Body of pancreas (tissue), 4 donors: ENCODE measurements around the gene EXOSC7. TPM values are rescaled to one million over a fixed set of nuclear protein-coding genes. Genes with fewer than 3 reads are reported as not detected.
A peak's percentile ranks its signal among the peaks of the same experiment; 100 is the strongest.

Experiments used
- ATAC-seq: fragments of 150-250 bp; one replicate; pipeline ENCODE4 v1.9.1; 2016
- DNase-seq, 4 donors: peaks; one replicate each; pipeline ENCODE4 v3.0.0-alpha.2; 2019
- H3K27ac ChIP-seq, 4 donors: fragments of 200-600 bp; sonication (generic); 1 replicate in 3 of 4; 2 replicates in 1 of 4; pipeline versions ENCODE4 v1.5.1 to v1.6.1; 2016 to 2019; ENCODE audit warnings: mild to moderate bottlenecking in 1 of 4, mixed read lengths in 1 of 4, moderate library complexity in 1 of 4
- H3K27me3 ChIP-seq, 2 donors: fragments of 200-600 bp; sonication (generic); one replicate each; pipeline ENCODE4 v1.6.0; 2016; ENCODE audit warnings: mild to moderate bottlenecking in 1 of 2
- H3K36me3 ChIP-seq, 2 donors: fragments of 200-600 bp; sonication (generic); replicated peaks in 1 of 2; 2 replicates each; pipeline ENCODE4 v1.5.1; 2016; ENCODE audit warnings: low read depth in 2 of 2; ENCODE audit not compliant: insufficient read depth in 1 of 2
- H3K4me1 ChIP-seq: fragments of 200-600 bp; sonication (generic); one replicate; pipeline ENCODE4 v1.6.0; 2016
- H3K4me3 ChIP-seq, 2 donors: fragments of 200-600 bp; sonication (generic); 1 replicate in 1 of 2; 2 replicates in 1 of 2; pipeline ENCODE4 v1.5.1; 2016 to 2019
- H3K9me3 ChIP-seq, 3 donors: fragments of 200-600 bp; sonication (generic); 1 replicate in 2 of 3; 2 replicates in 1 of 3; pipeline ENCODE4 v1.5.1; 2016
- CTCF ChIP-seq, 7 experiments: fragments of 450-650 bp in 4 of 7; fragments of 200-600 bp in 3 of 7; sonication (generic) in 3 of 7; IDR thresholded peaks; one replicate each; pipeline ENCODE4 v1.5.1; 2016 to 2019; ENCODE audit warnings: antibody characterized with exemption in 7 of 7
- POLR2A ChIP-seq, 3 donors: fragments of 450-650 bp; IDR thresholded peaks; one replicate each; pipeline ENCODE4 v1.6.1; 2016; ENCODE audit warnings: antibody characterized with exemption in 3 of 3, mild to moderate bottlenecking in 2 of 3
- WGBS, 2 donors: methylation state at CpG; one replicate each; pipeline ENCODE4 v1.1.5; 2017; 5-methylcytosine and 5-hydroxymethylcytosine counted together
- intact Hi-C: fragments of 100-400 bp; cut with DNase I; formaldehyde crosslinking; loops from one replicate; pipeline ENCODE4 v1.15.1; 2023
- total RNA-seq, 2 donors: library from RNA; depleted of rRNA; stranded (reverse); fragments of >200 nt; gene quantifications; one replicate each; pipeline ENCODE4 v1.1.0, GENCODE V29; 2016

The EXOSC7 gene
- 10 to 100 TPM; 18.2 to 33.6 TPM for total RNA-seq

GRCh38 chr3:44976002-44976815, at the start of gene EXOSC7, which contains the start of gene ZDHHC3:
Gene EXOSC7, plus strand, starts transcription at chr3:44976244. Its CDS starts 34 bp downstream, at chr3:44976278.
Gene ZDHHC3, minus strand, starts transcription at chr3:44976174. Its CDS starts 16,738 bp downstream, at chr3:44959436.
- 0 to 1% methylated on average over 17 to 64 of the region's 82 CpGs for WGBS, 2 donors
- Histone ChIP-seq H3K27ac (peak within 1 kb of the TSS; percentile 48 to 94 (median 77)), H3K9me3 (no peaks in the 10 kb centered on the region), H3K27me3 (no peaks in the 10 kb centered on the region), H3K4me3 (peak within 1 kb of the TSS; percentile 55 to 92), H3K4me1 (peaks cover 30% of the 10 kb centered on the region), H3K36me3 (no peaks in the 10 kb centered on the region)
- DNase-seq (peak; percentile 86 to 90 (median 88)), ATAC-seq (peak; percentile 94)
- intact Hi-C loops: no loop called here
- TF ChIP-seq POLR2A (IDR thresholded peaks at IDR 0.05) (peak; percentile 41 to 71 (median 67)), CTCF (IDR thresholded peaks at IDR 0.05) (peak in 1 of 7 experiments; percentile 4)

GRCh38 chr3:44926921-44927320, 49.1 kb upstream of the EXOSC7 start:
- H3K9me3 ChIP-seq: no peaks in the 10 kb centered on the region
- TF ChIP-seq POLR2A (IDR thresholded peaks at IDR 0.05) (no peak), CTCF (IDR thresholded peaks at IDR 0.05) (no peak)
- no peaks in the 10 kb centered on the region for H3K4me1 ChIP-seq
- H3K27ac ChIP-seq: no peak overlapping the region
- WGBS, 2 donors: 92 to 95% methylated on average over 7 of the region's 7 CpGs
- no peaks in the 10 kb centered on the region for H3K27me3 ChIP-seq
- peaks cover 2 to 3% of the 10 kb centered on the region in 2 donors for H3K36me3 ChIP-seq
- intact Hi-C loops: no loop called here
- DNase-seq (peak in 1 of 4 donors; percentile 1), ATAC-seq (no peak)
- no peak overlapping the region for H3K4me3 ChIP-seq

- ATAC-seq (no peak), DNase-seq (peak in 1 of 4 donors; percentile 0)
- TF ChIP-seq POLR2A (IDR thresholded peaks at IDR 0.05): no peak
- no peak for TF ChIP-seq CTCF (IDR thresholded peaks at IDR 0.05)
- Histone ChIP-seq H3K4me1 (no peaks in the 10 kb centered on the region), H3K36me3 (peaks cover 3 to 6% of the 10 kb centered on the region in 2 donors), H3K27ac (no peak overlapping the region), H3K4me3 (no peak overlapping the region), H3K9me3 (no peaks in the 10 kb centered on the region), H3K27me3 (no peaks in the 10 kb centered on the region)
- WGBS, 2 donors: 94 to 95% methylated on average over 7 of the region's 7 CpGs
- intact Hi-C loops: no loop called here
Measured at GRCh38 chr3:44927371-44927770, 48.7 kb upstream of the EXOSC7 start.

- Histone ChIP-seq H3K27ac (no peak overlapping the region), H3K9me3 (no peaks in the 10 kb centered on the region), H3K4me1 (no peaks in the 10 kb centered on the region), H3K27me3 (no peaks in the 10 kb centered on the region), H3K36me3 (peaks cover 3 to 6% of the 10 kb centered on the region in 2 donors), H3K4me3 (no peak overlapping the region)
- intact Hi-C loops: no loop called here
- TF ChIP-seq CTCF (IDR thresholded peaks at IDR 0.05): no peak
- DNase-seq (no peak), ATAC-seq (no peak)
- 76 to 94% methylated on average over 3 to 5 of the region's 5 CpGs for WGBS, 2 donors
Measured at GRCh38 chr3:44929782-44930181, 46.3 kb upstream of the EXOSC7 start.
